ENCODE results near the gene DTNA. TPM values are rescaled to one million over a fixed set of nuclear protein-coding genes. Genes with fewer than 3 reads are reported as not detected.
"Not testable (repeated sequence)": the region's sequence is repeated elsewhere in the genome, so short reads cannot be mapped to it uniquely, and the experiment has no call there.

The DTNA gene
- total RNA-seq, 4 donors from 2014 or later: 22.7 to 60.5 (median 43.7) TPM

DNA sequence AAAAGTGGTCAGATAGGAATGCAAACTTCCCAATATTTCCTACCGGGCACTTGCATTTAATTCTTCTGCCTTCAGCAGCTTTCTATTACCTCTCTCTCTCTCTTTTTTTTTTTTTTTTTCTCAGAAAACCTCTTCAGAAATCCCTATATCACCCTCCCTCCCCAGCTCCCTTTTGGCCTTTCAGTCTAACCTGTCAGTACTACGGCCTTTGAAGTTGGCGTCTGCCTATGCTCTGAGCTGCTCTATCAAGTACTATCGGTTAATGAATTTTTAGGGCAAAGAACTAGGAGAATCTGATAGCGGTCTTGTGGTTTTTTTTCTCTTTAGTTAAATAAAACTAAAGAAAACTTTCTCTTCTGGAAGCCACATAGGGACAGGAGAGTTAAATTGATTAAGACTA is 208.8 kb downstream of the DTNA start:
- DNase-seq (ENCODE audit: low spot score) (no peak), ATAC-seq (ENCODE audit: low FRiP score) (no peak)
- TF ChIP-seq CTCF (IDR thresholded peaks at IDR 0.05): no peak

- no peak for TF ChIP-seq CTCF (IDR thresholded peaks at IDR 0.05)
- no peak for DNase-seq (ENCODE audit: low spot score)
- no peak for ATAC-seq (ENCODE audit: low FRiP score)
These were observed 211.1 kb downstream of the DTNA start for GRCh38 chr18:34921226-34921625.

- no peak for TF ChIP-seq CTCF (IDR thresholded peaks at IDR 0.05)
- DNase-seq (ENCODE audit: low spot score) (no peak), ATAC-seq (ENCODE audit: low FRiP score) (no peak)
These were observed 211.8 kb downstream of the DTNA start for GRCh38 chr18:34921811-34922385.

DNA sequence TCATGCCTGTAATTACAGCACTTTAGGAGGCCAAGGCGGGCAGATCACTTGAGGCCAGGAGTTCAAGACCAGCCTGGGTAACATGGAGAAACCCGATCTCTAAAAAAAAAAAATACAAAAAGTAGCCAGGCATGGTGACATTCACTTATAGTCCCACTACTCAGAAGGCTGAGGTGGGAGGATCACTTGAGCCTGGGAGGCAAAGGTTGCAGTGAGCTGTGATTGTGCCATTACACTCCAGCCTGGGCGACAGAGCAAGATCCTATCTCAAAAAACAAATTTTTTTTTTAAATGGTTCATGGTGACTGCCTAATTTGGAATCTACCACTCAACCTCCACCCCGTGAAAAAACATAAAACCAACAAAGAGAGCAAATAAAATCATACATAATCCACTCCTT is 212.5 kb downstream of the DTNA start:
- not testable (repeated sequence) for DNase-seq (ENCODE audit: low spot score); ATAC-seq (ENCODE audit: low FRiP score)

DNA sequence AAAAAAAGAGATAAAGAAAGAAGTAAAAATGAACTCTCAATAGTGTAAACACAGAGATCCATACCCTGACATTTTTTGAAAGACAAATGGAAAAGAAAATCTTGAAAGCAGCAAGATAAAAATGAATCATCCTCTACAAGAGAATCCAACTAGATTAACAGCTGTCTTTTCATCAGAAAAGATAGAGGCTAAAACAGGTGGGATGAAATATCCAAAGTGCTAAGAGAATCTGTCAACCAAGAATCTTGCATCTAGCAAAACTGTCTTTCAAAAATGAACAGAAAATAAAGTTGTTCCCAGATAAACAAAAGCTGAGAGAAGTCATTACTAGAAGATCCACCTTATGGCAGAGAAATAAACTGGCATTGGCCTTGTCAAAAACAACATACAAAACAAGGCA is 213.8 kb downstream of the DTNA start:
- ATAC-seq (ENCODE audit: low FRiP score): no peak
- DNase-seq (ENCODE audit: low spot score): no peak
- no peak for TF ChIP-seq CTCF (IDR thresholded peaks at IDR 0.05)

DNA sequence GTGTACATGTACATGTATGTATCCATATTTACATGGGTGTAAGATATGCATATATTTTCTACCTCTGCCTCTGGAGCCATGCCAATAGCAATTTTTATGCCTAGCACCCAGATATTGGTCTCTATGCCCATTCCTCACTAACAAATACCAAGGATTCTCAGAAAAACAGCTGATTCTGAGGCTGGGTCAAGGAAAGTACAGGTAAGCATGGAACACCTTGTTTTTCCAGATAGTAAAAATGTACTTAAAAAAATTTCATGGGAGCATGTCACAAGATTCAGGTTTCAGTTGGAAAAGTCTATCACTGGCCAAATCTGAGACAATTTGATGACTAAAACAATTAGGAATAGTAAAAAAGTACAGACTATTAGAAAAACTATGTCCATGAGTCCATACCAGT is 216.6 kb downstream of the DTNA start:
- no peak for TF ChIP-seq CTCF (IDR thresholded peaks at IDR 0.05)
- DNase-seq (ENCODE audit: low spot score) (no peak), ATAC-seq (ENCODE audit: low FRiP score) (no peak)

- no peak for DNase-seq (ENCODE audit: low spot score)
- TF ChIP-seq CTCF (IDR thresholded peaks at IDR 0.05): no peak
- no peak for ATAC-seq (ENCODE audit: low FRiP score)
These were observed 218.1 kb downstream of the DTNA start for GRCh38 chr18:34928088-34928753.
